HG03108 (cell line): ENCODE data around the gene ASF1A.

Source experiments
- ATAC-seq: cut with Tn5 transposase; IDR thresholded peaks from one replicate; pipeline ENCODE4 v1.9.1; 2021; ENCODE audit warnings: moderate library complexity; ENCODE audit not compliant: unreplicated experiment

Gene ASF1A

DNA sequence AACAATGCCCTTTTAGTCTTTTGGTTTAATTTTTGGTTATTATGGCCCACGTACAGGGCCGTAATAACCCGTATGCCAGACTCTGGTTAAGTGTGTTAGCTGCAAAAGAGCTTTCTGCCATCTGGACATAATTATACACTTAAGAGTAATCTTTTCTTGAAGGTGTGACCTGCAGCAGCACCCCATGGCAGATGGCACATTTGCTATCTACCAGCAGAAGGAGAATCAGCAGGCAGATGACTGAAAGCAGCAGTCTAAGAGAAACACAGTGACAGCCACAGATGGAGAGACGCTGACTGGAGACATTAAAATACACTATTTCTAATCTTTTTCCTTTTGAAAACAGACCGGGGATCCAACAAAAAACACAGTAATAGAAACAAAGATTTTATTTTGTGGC lies 18.7 kb downstream of the ASF1A start:
- no peak for ATAC-seq

GRCh38 chr6:118913161-118913560 lies 19.2 kb downstream of the ASF1A start:
- ATAC-seq, result no peak

DNA sequence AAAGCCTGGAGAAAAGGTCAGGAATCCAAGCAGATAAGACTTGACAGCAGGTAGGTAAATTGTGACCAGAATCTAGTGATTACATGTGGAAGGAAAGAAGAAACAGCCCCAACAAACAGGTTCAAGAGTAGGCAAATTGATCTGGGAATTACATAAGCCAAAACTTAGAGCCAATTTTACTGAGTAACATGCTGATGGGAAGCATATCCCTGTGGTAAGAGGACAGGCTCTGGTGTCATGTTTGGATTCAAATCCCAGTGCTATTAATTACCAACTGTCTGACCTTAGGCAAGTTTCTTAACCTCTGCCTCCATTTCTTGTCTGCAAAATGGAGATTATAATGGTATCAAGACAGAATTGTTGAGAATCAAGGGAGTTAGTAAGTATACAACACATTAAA lies 20.6 kb downstream of the ASF1A start:
- ATAC-seq, result no peak

DNA sequence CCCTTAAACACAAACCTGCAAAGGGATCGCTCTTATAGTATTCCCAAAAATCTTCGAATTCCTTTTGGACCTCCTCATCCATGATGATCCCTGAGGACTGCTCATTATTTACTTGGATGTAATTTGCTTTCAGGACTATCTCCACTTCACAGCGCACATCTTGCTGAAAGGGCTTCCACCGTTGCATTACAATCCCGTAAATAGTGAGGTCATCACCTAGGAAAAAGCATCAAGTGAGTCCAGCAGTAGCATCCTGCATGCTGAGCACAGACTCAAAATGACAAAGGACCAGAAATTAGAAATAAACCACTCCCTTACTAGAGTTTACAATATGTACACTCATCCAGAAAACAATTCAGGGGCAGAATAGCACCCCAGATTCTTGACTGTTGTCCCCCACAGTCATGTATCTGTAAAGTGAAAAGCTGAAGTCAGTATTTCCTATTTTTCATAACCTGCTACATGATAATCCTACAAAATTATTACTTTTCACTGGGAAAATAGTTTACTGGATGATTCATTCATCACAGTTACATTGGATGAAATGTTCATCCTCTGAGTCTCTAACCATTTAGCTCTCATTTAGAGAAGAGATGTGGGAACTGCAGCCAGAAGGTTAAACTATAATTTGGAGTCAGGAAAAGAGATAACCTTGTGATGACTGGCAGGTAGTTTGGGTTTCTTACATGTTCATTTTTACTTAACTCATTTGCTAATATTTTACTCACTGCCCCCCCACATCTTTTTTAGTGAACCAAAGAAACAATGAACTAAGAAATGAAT lies 23.8 kb downstream of the ASF1A start:
- no peak for ATAC-seq

- no peak for ATAC-seq
Observed at GRCh38 chr6:118918329-118918725, 24.4 kb downstream of the ASF1A start.

- ATAC-seq, result no peak
Observed at GRCh38 chr6:118921084-118921483, 27.1 kb downstream of the ASF1A start.

GRCh38 chr6:118923035-118923434 lies 29.1 kb downstream of the ASF1A start:
- ATAC-seq, result no peak

GRCh38 chr6:118930680-118931079 lies 36.7 kb downstream of the ASF1A start:
- no peak for ATAC-seq

GRCh38 chr6:118931436-118931835 lies 37.5 kb downstream of the ASF1A start:
- no peak for ATAC-seq

DNA sequence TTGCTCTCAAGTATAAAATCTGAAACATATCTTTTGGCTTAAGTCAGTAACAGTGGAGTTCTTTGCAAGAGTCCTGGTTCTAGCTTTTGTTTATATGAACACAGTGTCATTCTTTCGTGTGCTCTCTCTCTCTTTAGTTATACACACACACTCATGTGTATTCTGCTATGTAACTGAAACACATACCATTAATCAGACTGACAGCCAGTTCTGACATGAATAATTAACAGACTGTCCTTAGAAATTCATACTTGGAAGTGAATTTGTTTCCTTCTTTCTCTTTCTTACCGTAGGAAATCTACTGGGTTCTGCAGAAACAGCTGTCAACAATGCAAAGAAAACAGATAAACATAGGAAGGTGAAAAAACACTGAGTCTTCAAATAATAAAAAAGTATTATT lies 38.5 kb downstream of the ASF1A start:
- no peak for ATAC-seq

DNA sequence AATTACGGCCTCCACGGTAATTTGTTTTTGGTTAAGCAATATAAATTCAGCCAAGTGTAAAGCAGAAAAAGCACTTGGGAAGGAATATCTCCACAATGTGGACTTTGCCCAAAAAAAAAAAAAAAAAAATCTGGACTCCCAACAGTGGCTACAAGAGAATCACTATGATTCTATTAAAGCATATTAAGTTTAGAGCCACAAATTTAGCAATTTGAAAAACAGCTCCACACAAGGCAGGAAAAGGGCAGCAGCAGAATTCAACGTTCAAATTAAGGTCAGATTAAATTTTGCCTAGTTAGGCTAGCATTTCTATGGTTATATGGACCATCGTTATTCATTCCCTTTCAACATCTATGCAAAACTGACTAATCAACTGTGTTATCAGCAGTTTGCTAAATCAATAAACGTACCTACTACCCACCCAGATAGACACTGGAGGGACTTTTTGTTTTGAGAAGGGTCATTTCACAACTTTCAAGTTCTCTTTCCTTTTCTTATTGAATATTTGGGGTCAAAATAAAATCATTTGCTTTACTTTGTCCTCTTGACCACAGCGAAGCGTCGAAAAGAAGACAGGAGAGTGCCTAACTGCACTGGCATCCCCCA lies 40.0 kb downstream of the ASF1A start:
- ATAC-seq, result peak; percentile 0

- peak; percentile 96 for ATAC-seq
Observed at GRCh38 chr6:118934461-118935330, 40.7 kb downstream of the ASF1A start, which contains the start of gene MCM9. Gene MCM9 (minus strand): TSS chr6:118935159. CDS start chr6:118931723, 3,436 bp downstream.

DNA sequence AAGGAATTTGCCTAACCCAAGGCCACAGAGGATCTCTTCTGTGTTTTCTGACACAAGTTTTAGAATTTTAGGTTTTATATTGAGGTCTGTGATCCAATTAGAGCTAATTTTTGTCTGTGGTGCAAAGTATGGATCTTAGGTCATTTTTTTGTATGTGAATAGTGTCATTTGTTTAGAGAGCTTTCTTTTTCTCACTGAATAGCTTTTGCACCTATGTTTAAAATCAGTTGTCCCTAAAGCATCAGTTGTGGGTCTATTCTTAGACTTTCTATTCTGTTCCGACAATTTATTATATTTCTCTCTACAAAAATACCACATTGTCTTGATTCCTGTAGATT lies 41.3 kb downstream of the ASF1A start:
- ATAC-seq, result no peak

- no peak for ATAC-seq
Observed at GRCh38 chr6:118935978-118936703, 42.2 kb downstream of the ASF1A start.

- no peak for ATAC-seq
Observed at GRCh38 chr6:118939683-118940082, 45.7 kb downstream of the ASF1A start.

DNA sequence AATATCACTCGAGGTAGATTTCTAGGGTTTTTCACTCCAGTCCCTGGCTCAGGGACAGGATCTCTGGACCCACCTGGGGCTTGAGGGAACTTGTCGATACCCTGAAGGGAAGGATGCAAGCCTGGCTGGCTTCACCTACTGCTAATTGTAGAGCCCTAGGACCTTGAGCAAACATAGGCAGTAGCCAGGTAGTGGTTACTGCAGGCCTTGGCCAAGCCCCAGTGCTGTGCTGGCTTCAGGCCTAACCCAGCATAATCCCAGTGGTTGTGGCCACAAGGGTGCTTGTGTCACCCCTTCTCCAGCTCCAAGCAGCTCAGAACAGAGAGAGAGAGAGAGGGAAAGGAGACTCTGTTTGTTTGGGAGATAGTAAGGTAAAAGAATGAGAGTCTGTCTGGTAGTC lies 46.8 kb downstream of the ASF1A start:
- ATAC-seq, result no peak

DNA sequence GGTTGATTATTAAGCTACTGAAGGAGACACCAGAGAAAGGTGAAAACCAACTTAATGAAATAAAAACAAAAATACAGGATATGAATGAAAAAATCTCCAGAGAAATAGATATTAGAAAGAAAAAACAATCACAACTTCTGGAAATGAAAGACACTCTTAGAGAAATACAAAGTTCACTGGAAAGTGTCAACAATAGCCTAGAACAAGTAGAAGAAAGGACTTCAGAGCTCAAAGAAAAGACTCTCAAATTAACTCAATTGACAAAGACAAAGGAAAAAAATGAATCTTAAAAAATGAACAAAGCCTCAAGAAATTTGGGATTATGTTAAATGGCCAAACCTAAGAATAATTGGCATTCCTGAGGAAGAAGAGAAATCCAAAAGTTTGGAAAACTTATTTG lies 51.3 kb downstream of the ASF1A start:
- ATAC-seq, result no peak

- ATAC-seq, result no peak
Observed at GRCh38 chr6:118952683-118953082, 58.7 kb downstream of the ASF1A start.

DNA sequence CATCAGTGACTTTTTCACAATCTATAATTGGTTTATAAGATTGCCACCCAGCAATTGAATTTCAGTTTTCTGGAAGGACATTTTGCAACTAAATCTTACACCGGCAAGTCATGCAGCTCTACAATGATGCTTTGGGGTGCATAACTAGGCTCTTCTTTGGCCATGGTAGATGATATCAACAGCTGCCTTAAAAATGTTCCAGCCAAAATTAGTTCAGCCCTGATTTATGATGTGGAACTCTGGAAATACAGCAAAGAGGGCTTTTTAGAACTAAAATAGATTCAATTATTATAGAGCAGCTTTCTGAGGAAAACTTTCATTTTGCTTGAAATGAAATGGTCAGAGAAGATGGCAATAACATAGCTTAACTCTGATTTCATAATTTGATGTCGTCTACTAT lies 59.4 kb downstream of the ASF1A start:
- no peak for ATAC-seq
